ENCODE data around the gene FUT8. TPM values are rescaled to one million over a fixed set of nuclear protein-coding genes. Genes with fewer than 3 reads are reported as not detected.
A peak's percentile ranks its signal among the peaks of the same experiment; 100 is the strongest.

Gene FUT8
- total RNA-seq, 1 donor from 2014 or later, result 131 TPM

DNA sequence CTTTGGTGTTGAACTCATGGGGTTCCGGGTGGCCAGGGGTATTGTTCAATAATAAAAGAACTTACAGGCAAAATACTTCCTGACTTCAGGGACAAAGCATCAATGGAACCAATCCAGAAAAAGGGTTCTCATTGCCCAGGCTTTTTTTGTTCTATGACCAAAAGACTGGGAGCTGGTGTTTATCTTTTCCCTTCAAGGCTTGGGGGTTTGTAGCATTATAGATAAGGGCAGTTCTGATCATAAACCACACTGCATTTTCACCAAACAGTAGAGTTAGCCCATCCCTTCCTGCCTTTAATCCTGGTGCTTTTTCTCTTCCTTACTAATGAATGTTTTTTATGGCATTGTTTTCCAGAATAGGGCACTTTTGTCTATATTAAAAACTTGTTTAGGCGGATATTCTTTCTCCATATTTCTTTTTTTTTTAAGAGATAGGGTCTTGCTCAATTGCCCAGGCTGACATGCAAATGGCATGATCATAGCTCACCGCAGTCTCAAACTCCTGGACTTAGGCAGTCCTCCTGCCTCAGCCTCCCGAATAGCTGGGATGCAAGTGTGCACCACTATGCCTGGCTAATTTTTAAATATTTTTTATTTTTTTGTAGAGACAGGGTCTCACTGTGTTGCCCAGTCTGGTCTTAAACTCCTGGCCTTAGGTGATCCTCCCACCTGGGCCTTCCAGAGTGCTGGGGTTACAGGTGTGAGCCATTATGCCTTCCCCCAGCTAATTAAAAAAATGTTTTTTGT, 9.7 kb downstream of the FUT8 start:
- Histone ChIP-seq H3F3A (ENCODE audit: low read depth) (peaks cover 5% of the 10 kb centered on the region), H3K4me3 (no peak overlapping the region), H3K9ac (no peak overlapping the region), H4K20me1 (ENCODE audit: low read depth) (peaks cover 28% of the 10 kb centered on the region), H2AFZ (replicated peaks) (no peak overlapping the region), H3K27me3 (no peaks in the 10 kb centered on the region), H3K9me3 (ENCODE audit: low read depth) (no peaks in the 10 kb centered on the region), H3K36me3 (no peaks in the 10 kb centered on the region), H3K4me2 (no peak overlapping the region), H3K79me2 (ENCODE audit: low read depth) (peaks cover 100% of the 10 kb centered on the region), H3K4me1 (peaks cover 4% of the 10 kb centered on the region), H3K27ac (no peak overlapping the region)
- peak overlapping the region; percentile 74 for H3K27ac Mint-ChIP-seq
- H3K36me3 Mint-ChIP-seq, result peaks cover 11% of the 10 kb centered on the region
- no peak for TF ChIP-seq EZH2phosphoT487 (IDR thresholded peaks at IDR 0.05)
- TF ChIP-seq, protein P1, sequence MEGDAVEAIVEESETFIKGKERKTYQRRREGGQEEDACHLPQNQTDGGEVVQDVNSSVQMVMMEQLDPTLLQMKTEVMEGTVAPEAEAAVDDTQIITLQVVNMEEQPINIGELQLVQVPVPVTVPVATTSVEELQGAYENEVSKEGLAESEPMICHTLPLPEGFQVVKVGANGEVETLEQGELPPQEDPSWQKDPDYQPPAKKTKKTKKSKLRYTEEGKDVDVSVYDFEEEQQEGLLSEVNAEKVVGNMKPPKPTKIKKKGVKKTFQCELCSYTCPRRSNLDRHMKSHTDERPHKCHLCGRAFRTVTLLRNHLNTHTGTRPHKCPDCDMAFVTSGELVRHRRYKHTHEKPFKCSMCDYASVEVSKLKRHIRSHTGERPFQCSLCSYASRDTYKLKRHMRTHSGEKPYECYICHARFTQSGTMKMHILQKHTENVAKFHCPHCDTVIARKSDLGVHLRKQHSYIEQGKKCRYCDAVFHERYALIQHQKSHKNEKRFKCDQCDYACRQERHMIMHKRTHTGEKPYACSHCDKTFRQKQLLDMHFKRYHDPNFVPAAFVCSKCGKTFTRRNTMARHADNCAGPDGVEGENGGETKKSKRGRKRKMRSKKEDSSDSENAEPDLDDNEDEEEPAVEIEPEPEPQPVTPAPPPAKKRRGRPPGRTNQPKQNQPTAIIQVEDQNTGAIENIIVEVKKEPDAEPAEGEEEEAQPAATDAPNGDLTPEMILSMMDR (IDR thresholded peaks at IDR 0.05), result no peak
- TF ChIP-seq EZH2 (IDR thresholded peaks at IDR 0.05), result no peak
- H3K27me3 Mint-ChIP-seq (ENCODE audit: insufficient read depth, low read depth), result peaks cover 4% of the 10 kb centered on the region
- DNase-seq (ENCODE audit: low spot score), result no peak
- H3K4me1 Mint-ChIP-seq, result peaks cover 4% of the 10 kb centered on the region
- no peak overlapping the region for H3K4me3 Mint-ChIP-seq
- H3K9me3 Mint-ChIP-seq, result peaks cover 9% of the 10 kb centered on the region

DNA sequence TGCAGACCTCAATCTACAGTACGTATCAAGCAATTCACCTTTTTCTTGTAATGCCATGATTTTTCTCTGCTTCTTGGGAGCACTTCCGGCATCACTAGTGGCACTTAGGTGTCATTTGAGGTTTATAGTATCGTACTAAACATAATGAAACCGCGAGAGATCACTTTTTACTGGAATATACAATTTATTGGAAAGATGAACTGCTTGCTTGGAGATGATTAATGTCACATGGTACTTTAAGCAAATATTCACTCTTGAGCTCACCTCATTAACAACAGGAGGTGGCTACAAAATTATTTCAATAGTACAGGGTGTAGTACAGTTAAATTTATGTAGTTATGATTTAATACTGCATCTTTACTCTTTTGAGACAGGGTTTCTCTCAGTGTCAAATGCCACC, 11.5 kb downstream of the FUT8 start:
- Mint-ChIP-seq H3K27ac (no peak overlapping the region), H3K36me3 (peaks cover 11% of the 10 kb centered on the region), H3K4me1 (peaks cover 4% of the 10 kb centered on the region), H3K4me3 (no peak overlapping the region), H3K27me3 (ENCODE audit: insufficient read depth, low read depth) (peaks cover 4% of the 10 kb centered on the region), H3K9me3 (peaks cover 10% of the 10 kb centered on the region)
- DNase-seq (ENCODE audit: low spot score), result no peak
- no peak overlapping the region for H3K4me2 ChIP-seq
- no peak overlapping the region for H3K4me3 ChIP-seq
- no peaks in the 10 kb centered on the region for H3K27me3 ChIP-seq
- H3K9me3 ChIP-seq (ENCODE audit: low read depth), result no peaks in the 10 kb centered on the region
- peaks cover 33% of the 10 kb centered on the region for H4K20me1 ChIP-seq (ENCODE audit: low read depth)
- no peak overlapping the region for H3K27ac ChIP-seq
- no peak overlapping the region for H3K9ac ChIP-seq
- peaks cover 4% of the 10 kb centered on the region for H3K4me1 ChIP-seq
- no peaks in the 10 kb centered on the region for H3K36me3 ChIP-seq
- H3F3A ChIP-seq (ENCODE audit: low read depth), result no peaks in the 10 kb centered on the region
- H2AFZ ChIP-seq (replicated peaks), result no peak overlapping the region
- TF ChIP-seq EZH2phosphoT487 (IDR thresholded peaks at IDR 0.05), result no peak
- TF ChIP-seq, protein P1 (IDR thresholded peaks at IDR 0.05), result no peak
- TF ChIP-seq EZH2 (IDR thresholded peaks at IDR 0.05), result no peak
- H3K79me2 ChIP-seq (ENCODE audit: low read depth), result peaks cover 100% of the 10 kb centered on the region

DNA sequence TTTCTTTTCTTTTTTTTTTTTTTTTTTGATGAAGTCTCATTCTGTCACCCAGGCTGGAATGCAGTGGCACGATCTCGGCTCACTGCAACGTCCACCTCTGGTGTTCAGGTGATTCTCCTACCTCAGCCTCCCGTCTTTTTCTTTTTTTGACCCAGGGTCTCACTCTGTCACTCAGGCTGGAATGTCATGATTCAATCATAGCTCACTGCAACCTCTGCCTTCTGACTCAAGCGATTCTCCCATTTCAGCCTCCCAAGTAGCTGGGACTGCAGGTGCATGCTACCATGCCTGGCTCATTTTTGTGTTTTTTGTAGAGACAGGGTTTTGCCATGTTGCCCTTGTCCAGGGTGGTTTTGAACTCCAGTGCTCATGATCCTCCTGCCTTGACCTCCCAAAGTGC, 12.0 kb downstream of the FUT8 start:
- H3K79me2 ChIP-seq (ENCODE audit: low read depth), result peaks cover 100% of the 10 kb centered on the region
- no peak for TF ChIP-seq EZH2 (IDR thresholded peaks at IDR 0.05)
- TF ChIP-seq, protein P1 (IDR thresholded peaks at IDR 0.05), result no peak
- no peak for TF ChIP-seq EZH2phosphoT487 (IDR thresholded peaks at IDR 0.05)
- peaks cover 38% of the 10 kb centered on the region for H4K20me1 ChIP-seq (ENCODE audit: low read depth)
- H3K27ac ChIP-seq, result no peak overlapping the region
- Mint-ChIP-seq H3K4me1 (peaks cover 4% of the 10 kb centered on the region), H3K27me3 (ENCODE audit: insufficient read depth, low read depth) (peaks cover 4% of the 10 kb centered on the region), H3K4me3 (no peak overlapping the region), H3K36me3 (peaks cover 13% of the 10 kb centered on the region), H3K9me3 (peaks cover 10% of the 10 kb centered on the region), H3K27ac (no peak overlapping the region)
- no peak overlapping the region for H3K4me3 ChIP-seq
- H3K9me3 ChIP-seq (ENCODE audit: low read depth), result no peaks in the 10 kb centered on the region
- H3F3A ChIP-seq (ENCODE audit: low read depth), result no peaks in the 10 kb centered on the region
- H3K9ac ChIP-seq, result no peak overlapping the region
- no peak overlapping the region for H2AFZ ChIP-seq (replicated peaks)
- H3K4me2 ChIP-seq, result no peak overlapping the region
- H3K4me1 ChIP-seq, result peaks cover 4% of the 10 kb centered on the region
- no peaks in the 10 kb centered on the region for H3K36me3 ChIP-seq
- no peak for DNase-seq (ENCODE audit: low spot score)
- H3K27me3 ChIP-seq, result no peaks in the 10 kb centered on the region

Measured in neural progenitor cell (in vitro differentiated cells).